HG02759 (cell line): Measurements from ENCODE around the gene PEPD.

Experiments
- ATAC-seq: cut with Tn5 transposase; IDR thresholded peaks from one replicate; pipeline ENCODE4 v1.9.1; 2021; ENCODE audit warnings: mild to moderate bottlenecking, moderate library complexity; ENCODE audit not compliant: unreplicated experiment

Gene PEPD

DNA sequence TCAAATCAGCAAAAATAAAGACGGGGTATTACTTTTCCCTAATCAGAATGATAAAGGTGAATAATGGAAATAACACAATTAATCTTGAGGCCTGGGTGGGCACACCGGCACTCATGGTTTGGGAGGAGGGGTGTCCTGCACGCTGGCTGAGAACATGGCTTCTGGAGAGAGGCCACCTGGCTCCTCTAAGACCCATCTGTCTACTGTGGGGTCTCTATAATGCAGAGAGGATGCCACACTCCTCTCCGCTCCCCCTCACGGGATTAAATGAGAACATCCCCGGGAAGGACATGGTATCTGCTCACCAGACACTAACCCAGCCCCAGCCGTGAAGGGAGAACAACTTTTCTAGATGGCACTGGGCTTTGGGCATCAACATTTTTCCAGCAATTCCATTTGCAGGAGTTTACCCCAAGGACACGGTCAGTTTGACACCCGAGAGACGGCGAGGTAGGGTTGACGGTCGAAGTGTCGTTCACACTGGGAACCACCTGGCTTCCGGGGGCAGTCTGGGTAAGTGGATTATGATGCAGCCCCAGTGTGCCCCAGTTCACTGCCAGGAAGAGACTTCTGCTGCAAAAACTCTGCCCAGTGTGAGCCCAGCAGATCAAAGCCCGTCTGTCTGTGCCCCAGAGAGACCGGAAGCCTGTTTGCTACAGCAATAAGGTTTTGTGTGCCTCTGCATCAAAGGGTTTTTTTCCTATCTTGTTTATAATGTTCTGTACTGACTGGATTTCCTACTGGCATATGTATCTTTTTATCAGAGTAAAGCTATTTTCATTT lies 91.5 kb downstream of the PEPD start:
- ATAC-seq: no peak

DNA sequence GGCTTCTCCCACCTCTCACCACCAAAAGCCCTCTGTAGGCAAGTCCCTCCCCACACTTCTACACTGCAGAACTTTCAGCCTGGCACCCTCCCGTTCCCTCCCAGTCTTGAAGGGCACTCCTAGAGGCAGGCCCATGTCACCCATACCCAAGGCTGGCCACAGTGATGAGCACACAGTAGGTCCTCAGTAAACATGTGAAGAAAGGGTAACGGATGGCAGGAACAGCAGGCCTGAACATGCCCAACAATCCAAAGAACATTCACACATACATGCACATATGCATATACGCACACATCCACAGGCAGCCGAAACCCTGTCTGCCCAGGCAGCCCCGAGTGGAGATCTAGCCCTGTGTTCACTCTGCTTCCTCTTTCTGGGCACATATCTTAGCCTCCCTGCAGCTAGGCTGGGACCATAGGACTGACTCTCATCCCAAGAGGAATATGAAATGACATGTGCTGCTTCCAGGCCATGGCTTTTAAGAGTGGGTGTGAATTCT lies 92.9 kb downstream of the PEPD start:
- ATAC-seq: no peak

- ATAC-seq: no peak
Observed at GRCh38 chr19:33427801-33428626, 93.6 kb downstream of the PEPD start.

GRCh38 chr19:33426621-33427361 lies 94.8 kb downstream of the PEPD start:
- no peak for ATAC-seq

- ATAC-seq: no peak
Observed at GRCh38 chr19:33424181-33424580, 97.4 kb downstream of the PEPD start.

GRCh38 chr19:33422369-33423180 lies 99.0 kb downstream of the PEPD start:
- no peak for ATAC-seq

- no peak for ATAC-seq
Observed at GRCh38 chr19:33421368-33421767, 100.2 kb downstream of the PEPD start.

DNA sequence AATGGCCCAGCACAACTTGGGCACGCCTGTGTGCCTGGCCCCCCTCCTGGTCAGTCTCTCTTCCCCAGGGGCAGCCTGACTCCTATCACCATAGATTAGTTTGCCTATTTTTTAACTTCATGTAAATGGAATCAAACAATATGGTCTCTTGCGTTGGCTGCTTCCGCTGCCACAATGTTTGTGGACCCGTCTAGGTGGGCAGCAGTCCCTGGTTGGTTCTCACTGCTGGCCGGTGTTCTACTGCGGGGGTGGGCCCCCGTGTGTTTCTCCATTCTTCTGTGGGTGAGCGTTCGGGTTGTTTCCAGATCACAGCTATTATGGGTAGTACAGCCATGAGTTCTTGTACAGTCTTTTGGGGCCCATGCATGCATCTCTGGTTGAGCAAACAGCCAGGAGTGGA lies 100.8 kb downstream of the PEPD start:
- no peak for ATAC-seq

GRCh38 chr19:33419788-33420130 lies 101.8 kb downstream of the PEPD start:
- ATAC-seq: no peak

DNA sequence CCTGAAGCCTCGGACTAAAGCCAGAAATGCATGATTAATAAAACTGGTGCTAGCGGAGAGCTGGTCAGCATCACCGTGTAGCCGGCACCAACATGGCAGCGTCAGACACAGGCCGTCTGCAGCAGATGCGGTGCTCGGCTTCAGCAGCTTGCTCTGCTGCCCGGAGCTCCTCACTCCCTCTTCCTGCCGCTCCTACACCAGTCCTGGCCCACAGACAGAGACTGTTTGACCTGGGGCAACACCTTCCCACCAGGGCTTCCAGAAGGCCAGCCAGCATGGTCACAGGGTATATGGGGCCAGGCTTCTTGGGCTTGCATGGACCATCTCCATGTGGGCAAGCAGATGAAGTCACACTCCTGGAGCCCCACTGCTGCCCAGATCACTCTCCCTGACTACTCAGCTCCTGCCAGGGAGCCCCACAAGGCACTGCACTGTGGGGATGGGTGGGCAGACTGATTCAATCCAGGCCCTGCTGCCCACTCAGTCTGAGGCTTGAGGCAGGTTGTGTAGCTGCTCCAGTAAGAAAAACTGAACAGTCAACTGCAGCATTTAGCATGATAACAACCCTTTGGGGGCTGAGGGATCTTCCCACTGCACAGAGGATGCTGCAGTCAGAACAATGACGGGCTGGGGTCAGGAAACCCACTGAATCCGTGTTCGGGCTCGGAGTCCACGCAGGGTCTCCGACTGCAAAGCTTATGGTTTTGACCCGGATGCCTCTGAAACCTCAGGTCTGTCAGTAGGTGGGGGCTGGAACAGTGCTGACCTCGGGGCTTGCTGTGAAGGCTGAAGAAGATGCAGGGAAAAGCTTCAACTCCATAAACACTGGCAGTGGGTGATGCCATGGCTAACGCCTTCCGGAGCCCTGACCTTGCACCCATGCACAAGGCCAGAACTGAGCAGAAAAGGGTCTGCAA lies 102.5 kb downstream of the PEPD start:
- ATAC-seq: no peak

DNA sequence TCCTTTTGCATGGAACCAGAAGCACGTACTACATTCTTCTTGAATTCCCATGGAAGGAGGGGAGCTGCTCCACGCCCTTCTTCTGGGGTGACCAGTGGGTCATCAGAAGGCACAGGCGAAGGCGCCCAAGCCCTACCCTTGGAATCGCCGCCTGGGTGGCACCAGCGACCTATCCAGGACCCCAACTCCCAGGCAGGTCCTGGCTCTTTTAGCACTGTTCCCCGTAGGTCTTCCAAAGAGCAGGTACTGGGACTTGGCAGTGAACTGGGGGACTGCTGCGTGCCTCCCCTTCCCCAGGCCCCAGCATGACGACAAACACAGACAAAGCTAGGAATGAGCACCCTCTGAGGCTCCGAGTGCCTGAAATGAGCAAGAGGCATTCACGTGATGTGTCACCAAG lies 103.1 kb downstream of the PEPD start:
- ATAC-seq: no peak

DNA sequence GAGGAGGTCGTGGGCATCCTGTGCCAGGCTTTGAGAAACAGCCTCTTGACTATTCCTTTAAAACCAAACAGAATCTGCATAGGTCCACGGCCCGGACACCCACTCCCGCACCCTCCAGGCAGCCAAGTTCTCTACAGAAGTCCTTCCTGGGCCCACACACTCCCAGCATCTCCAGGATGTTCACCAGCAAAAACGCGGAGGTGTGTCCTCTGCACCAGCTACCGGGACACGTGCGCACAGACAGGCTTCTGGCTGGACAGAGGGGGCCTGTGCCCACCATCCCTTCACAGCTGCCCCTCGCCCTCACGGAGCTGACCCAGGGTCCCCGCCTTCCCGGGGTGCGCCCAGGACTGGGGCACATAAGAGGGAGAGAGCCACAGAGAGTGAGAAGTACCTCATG lies 103.8 kb downstream of the PEPD start:
- no peak for ATAC-seq

GRCh38 chr19:33416307-33417215 lies 105.0 kb downstream of the PEPD start:
- ATAC-seq: no peak

GRCh38 chr19:33414667-33415605 lies 106.7 kb downstream of the PEPD start:
- ATAC-seq: no peak

- no peak for ATAC-seq
Observed at GRCh38 chr19:33413868-33414666, 107.5 kb downstream of the PEPD start.

- ATAC-seq: no peak
Observed at GRCh38 chr19:33413426-33413725, 108.2 kb downstream of the PEPD start.
